ENCODE results near the gene TNNC2.
"Not testable (repeated sequence)": the region's sequence is repeated elsewhere in the genome, so short reads cannot be mapped to it uniquely, and the experiment has no call there.

TNNC2 gene

DNA sequence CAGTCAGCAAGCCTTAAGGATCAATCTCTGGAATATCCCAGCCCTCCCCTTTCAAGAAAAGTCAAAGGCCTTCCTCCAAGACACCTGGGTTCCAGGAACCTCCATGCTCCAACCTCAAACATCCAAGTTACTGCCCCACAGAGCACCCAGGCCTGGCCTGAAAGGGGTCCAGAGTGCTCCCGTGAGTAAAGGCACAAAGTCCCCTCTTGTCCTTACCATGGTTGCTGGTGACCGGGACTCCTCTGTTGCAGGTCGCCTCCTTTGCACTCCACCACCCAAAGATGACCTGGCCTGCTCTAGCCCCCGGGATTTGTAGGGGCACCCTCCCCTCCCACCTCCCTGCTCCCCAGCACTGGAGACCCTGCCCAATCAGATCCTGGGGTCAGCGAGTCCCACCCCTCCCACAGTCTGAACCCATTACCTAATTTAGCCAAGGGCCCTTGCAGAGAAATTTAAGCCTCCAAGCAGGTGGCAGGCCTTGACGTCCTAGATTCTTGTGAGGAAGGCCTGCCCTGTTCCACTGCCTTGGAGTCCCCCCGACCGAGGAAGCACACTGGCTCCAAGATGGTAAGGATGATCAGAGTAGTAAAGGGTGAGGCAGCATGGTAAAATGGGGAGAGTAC, at the start of gene TNNC2:
Gene TNNC2, minus strand, starts transcription at position 283 of the 623 bp plus-strand sequence. Its CDS starts 64 bp downstream, at position 219.
- no peak for DNase-seq

DNA sequence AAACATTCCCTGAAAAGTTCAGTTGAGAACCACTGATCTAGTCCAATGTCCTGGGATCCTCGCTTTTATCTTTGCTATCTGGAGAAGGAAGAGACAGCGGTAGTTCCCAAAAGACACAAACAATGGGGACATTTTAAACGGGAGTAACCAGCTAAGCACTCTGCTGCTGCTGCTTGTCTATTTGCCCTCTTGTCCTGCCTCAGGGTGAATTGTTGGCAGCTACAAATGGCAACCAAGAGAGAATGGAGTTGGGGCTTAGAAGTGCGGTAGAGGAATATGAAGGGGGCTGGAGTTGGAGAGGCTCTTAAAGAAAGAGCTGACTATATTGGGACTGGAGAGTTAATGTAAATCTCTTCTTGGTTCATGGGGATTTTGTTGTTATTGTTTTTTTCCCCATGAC, 47.5 kb upstream of the TNNC2 start:
- no peak for DNase-seq

DNA sequence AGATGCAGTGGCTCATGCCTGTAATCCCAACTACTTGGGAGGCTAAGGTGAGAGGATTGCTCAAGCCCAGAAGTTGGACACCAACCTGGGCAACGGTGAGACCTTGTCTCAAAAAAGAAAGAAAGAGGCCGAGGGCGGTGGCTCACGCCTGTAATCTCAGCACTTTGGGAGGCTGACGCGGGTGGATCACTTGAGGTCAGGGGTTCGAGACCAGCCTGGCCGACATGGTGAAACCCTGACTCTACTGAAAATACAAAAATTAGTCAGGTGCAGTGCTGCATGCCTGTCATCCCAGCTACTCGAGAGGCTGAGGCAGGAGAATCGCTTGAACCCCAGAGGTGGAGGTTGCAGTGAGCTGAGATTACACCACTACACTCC, 47.0 kb upstream of the TNNC2 start:
- not testable (repeated sequence) for DNase-seq

DNA sequence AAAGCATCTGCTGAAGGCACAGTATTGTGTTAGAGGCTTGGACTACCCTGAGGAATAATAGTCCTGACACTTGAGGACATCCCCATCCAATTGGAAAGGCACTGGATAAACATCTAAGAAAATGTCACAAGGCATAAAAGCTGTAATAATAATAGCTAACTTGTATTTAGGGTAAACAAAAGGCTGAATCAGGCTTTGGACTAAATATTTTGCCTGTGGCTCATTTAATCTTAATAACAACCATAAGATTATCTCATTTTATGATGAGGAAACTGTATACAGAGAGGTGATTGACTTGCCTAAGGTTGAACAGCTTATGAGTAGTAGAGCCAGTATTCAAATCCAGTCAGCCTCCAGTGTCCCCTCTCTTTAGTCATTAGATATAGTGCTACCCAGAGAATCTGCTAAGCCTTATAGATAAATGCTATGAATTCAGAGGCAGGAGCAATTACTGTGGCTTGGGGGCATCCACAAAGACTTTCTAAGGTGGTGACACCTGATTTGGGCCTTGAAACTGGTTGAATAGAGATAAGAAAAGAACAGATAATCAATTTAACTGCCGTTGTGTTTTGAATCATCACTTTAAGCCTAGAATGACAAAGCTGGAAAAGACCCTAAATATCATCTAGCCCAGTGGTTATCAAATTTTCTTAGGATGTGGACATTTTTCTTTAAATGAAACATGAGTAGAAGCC, 46.4 kb upstream of the TNNC2 start:
- no peak for DNase-seq

DNA sequence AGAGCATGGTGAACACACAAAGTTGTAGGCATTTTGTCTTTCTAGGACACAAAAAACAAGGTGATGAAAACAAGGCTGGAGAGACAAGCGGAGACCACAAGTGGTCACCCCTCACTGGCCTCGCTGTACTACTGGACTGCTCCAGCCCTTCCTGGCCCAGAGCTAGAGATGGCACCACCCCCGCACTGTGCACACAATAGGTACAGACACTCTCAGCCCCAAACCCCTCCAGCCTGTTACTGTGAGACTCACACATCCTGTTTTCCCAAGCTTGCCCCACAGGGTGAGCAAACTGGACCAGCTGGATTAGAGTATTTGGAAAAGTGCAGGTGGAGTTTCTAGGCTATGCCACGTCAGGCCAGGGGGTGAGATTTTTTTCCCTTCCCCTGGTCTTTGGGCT, 45.5 kb upstream of the TNNC2 start:
- DNase-seq, result no peak

DNA sequence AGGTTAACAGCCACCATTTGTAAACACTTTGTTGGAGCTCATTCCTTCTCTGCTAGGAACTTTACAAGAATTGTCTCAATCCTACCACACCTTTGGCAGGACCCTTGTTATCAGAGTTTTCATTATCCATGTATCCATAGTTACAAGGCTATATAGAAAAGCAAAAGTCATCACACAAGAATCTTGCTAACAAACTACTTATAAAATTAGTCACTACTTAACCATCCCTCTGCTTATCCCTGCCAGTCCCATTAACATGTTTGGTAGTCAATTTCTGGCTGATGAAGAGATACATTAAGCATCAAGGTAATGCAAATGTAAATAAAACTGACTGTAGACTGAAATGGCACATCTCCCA, 40.7 kb upstream of the TNNC2 start:
- DNase-seq, result no peak

DNA sequence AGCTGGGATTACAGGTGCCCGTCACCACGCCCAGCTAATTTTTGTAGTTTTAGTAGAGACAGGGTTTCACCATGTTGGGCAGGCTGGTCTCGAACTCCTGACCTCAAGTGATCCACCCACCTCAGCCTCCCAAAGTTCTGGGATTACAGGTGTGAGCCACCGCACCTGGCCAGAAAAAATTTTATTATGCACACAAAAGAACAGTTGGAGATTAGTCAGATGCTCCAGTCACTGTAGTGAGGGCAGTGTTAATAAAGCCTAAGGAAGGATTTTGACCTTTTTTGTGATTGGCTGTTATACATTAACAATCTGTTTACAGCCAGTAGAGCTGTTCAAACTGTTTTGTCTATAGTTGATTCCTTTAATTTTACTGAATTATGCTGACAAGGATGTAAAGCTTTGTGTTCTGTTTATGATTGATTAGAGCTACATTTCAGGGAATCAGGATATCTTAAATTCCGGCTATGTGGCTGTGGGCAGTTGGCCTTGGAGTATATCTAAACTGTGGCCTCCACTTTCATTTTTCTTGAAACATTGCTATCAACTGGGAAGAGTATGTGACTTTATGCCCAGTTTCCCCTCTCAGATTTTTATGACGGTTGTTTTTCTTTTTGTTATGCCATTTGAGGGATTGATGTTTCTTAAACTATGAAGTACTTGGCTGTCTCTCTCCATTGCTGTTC, 40.2 kb upstream of the TNNC2 start:
- DNase-seq, result no peak

DNA sequence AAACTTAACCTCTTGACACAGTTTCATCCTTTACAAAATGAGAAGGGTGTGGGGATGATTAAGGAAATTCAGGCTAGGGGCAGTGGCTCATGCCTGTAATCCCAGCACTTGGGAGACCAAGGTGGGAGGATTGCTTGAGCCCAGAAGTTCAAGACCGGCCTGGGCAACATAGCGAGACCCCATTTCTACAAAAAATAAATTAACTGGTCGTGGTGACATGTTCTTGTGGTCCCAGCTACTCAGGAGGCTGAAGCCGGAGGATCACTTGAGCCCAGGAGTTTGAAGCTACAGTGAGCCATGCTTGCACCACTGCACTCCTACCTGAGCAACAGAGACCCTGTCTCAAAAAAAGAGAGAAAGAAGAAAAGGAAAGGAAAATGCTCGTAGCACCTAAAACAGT, 39.3 kb upstream of the TNNC2 start:
- DNase-seq, result no peak

DNA sequence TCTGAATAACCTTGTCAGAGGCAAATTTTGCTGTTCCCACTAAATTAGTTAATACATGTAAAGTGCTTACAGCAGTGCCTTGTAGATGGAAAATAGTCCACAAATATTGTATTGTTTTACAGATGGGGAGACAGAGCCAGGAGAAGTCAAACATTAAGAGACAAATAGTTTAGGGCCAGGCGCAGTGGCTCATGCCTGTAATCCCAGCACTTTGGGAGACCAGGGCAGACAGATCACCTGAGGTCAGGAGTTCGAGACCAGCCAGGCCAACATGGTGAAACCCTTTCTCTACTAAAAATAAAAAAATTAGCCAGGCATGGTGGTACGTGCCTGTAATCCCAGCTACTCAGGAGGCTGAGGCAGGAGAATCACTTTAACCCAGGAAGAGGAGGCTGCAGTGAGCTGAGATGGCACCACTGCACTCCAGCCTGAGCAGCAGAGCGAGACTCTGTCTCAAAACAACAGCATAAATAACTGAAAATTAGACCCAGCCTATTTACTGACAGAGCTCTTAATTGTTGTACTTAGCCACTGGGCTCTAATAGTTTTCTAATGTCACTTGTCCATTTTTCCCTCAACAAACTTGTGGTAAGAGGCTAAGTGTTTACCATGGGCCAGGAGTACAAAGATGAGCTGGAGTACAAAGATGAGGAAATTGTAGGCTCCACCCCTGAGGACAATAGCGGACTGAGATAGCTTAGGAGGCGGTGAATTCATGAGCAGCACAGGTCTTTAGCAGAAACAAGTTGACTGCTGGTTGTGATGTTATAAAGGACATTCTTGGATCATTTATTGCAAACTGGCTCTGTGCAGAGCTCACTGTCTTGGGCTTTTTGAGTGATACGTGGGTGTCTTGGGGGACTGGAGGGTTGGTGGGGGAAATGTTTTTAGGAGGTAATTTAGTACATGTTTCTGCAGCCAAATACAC, 36.7 kb upstream of the TNNC2 start:
- no peak for DNase-seq

DNA sequence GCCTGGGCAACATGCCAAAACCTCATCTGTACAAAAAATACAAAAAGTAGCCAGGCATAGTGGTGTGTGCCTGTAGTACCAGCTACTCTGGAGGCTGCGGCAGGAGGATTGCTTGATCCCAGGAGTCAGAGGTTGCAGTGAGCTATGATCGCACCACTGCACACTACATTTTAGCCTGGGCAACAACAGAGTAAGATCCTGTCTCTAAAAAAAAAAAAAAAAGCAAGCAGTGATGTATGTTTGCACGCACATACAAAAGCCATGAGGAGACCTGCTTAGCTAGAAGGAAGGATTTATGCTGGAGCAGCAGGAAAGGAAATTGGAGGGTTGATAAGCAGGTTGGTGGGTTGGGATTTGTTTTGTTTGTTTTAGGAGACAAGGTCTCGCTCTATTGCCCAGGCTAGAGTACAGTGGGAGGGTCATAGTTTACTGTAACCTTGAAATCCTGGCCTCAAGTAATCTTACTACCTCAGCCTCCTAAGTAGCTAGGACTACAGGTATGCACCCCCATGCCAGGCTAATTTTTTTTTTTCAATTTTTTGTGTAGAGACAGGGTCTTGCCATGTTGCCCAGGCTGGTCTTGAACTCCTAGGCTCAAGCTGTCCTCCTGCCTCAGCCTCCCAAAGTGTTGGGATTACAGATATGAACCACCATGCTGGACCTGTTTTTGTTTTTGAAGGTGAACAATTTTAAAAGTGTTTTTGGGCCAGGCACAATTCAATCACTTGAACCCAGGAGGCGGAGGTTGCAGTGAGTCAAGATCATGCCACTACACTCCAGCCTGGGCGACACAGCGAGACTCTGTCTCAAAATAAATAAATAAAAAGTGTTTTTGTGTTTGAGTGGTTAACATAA, 34.3 kb upstream of the TNNC2 start:
- no peak for DNase-seq

DNA sequence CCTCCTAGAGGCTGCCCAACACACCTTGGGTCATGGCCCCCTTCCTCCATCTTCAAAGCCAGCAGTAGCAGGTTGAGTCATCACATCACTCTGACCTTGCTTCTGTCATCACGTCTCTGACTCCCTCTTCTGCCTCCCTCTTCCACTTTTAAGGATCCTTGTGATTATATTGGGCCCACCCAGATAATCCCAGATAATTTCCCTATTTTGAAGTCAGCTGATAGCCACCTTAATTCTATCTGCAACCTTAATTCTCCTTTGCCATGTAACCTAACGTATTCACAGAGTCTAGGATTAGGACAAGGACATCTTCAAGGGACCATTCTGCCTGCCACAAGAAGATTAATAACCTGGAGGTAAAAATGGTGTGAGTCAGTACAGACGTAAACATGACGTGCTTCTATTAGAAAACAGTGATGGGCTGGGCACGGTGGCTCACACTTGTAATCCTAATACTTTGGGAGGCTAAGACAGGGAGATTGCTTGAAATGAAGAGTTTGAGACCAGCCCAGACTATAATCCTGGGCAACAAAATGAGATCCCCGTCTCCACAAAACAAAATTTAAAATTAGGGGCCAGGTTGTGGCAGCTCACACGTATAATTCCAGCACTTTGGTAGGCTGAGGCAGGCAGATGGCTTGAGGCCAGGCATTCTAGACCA, 33.6 kb upstream of the TNNC2 start:
- DNase-seq, result no peak

DNA sequence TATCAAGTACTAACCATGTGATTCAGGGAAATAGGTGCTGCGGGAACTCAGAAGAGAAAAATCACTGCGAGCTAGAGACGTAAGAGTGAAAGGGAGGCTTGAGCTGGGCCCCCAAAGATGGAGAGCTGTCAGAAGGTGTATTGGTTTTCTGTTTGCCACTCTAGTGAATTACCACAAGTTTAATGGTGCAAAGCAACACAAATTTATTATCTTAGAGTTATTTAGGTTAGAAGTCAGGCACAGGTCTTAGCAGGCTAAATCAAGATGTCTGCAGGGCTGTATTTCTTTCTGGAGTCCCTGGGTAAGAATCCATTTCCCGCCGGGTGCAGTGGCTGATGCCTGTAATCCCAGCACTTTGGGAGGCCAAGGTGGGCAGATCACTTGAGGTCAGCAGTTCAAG, 32.8 kb upstream of the TNNC2 start:
- no peak for DNase-seq

DNA sequence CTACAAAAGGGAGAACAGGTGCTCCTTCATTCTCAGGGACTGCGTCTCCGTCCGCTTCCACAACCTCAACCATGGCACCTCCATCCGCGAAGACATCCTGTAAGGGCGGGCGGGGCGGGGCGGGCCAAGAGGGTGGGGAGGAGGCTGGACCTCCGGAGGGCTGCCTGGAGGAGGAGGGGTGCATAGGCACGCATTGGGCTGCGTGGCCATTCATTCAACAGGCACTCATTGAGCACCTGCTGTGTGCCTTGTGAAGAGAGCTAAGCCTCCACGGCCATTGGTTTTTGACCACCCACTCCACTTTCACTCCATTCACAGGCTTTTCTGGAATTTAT, 30.7 kb upstream of the TNNC2 start:
- no peak for DNase-seq

DNA sequence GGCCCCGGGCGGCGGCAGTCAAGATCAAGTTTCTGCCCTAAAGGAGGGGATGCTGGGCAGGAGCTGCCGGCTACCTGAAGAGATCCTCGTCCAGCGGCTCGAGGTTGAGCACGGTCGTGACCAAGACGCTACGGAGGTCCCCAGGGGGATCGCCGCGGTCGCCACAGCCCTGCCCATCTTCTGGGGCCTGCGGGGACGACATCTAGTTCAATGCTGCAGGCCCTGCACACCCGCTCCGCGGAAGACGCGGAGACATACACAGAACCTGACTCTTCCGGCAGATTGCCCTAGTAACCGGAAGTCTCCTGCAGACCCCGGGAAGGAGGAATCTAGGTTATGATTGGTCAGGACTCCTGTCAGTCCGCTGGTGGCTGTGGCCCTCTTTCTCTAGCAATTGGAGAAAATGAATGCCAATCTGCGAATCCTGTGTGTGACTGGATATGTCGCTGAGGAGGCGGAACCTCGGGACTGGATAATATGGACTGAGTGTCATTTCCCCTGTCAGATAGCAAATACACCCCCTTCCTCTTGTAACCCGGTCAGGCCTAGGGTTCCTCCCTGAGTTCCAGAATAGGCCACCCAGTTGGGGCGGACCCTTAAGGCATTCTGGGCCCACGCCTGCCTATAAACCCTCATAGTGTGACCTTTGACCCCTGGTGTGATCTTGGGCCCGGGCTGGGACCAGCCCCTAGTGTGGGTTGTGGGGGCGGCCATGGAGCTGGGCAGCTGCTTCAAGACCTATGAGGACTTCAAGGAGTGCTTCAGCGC, 30.2 kb upstream of the TNNC2 start, which contains the start of the genes ACOT8 and ZSWIM3:
Gene ACOT8, minus strand, starts transcription at position 279 of the 768 bp plus-strand sequence. Its CDS starts 77 bp downstream, at position 202.
Gene ZSWIM3, plus strand, starts transcription at position 501 of the 768 bp plus-strand sequence. Its CDS starts 212 bp downstream, at position 713.
- peak; percentile 98 to 100 (median 100) for DNase-seq

DNA sequence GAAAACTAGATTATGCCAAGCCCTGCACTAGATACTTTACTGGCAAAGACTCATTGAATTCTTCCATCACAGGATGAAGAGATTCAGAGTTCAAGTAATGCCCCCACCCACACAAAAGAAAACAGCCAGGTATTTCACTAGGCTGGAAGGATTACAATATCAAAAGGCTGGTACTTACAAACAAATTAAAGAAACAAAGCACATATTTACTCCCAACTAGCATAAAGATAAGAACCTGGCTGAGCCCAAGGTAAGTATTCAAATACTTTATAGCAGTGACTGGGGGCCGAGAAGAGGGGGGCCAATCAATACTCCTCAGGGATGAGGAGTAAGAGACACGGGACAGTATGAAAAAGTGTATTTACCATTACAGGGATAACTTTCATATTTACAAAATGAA, 26.4 kb upstream of the TNNC2 start:
- DNase-seq, result no peak

DNA sequence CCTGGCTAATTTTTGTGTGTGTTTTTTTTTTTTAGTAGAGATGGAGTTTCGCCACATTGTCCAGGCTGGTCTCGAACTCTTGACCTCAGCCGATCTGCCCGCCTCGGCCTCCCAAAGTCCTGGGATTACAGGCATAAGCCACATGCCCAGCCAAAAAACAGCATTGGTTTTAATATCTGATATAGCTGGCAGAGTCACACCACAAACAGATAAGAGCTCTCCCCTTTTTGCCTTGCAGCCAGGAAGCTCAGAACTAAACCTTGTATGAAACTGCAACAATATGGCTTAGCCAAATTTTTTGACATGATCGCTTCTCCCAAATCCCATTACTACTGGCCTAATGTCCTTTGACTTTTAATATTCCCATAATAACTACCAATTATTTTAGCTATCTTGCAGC, 25.2 kb upstream of the TNNC2 start:
- no peak for DNase-seq

DNA sequence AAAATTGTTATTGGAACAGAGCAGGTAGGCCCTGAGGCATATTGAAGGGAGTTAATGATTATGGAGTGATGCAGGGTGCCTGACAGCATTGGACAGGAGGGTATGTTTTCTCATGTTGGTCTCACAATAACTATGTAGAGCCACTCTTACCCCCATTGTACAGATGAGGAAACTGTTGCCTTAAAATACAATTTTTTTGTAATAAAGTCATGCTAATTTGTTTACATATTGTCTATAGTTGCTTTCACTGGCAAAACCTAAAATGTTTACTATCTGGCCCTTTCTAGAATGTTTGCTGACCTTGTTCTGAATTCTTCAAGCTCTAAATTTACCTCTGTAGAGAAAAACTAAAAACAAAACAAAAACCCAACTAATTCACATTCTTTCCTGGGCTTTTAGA, 24.4 kb upstream of the TNNC2 start:
- no peak for DNase-seq

DNA sequence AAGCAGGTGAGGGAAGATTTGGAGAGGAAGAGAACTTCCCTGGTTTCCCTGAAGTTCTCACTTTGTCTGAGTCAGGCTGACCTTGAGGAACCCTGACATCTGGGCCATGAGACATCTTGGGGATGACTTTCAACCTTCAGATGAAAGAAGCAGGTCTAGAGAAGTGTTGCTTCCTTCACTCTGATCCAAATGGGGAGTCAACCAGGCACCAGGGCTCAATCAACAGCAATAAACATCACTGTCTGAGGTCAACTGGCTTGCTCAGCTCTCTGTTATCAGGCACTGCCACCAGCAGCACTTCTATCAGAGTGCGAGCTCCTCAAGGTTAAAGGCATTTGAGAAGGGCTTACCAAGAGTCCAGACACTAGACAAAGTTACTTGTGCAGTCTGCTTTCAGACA, 23.8 kb upstream of the TNNC2 start:
- DNase-seq, result no peak

DNA sequence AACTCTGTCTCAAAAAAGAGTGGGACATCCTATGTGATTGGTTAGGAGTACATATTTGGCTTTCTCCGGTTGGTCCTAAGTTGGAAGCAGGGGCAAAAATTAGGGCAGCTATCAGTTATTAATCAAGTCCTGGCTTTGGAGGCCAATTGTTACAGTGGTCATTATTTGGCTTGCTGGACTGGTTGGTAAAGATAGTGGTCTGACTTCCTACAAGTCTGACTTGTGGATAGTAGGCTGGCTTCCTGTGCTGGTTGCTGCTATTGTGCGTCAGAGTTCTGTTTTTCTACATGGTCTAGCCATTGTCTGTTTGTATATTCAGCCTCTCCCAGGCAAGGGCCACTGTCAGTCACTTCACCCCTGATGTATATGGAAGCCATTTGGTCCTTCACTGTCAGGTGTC, 23.1 kb upstream of the TNNC2 start:
- DNase-seq, result no peak

DNA sequence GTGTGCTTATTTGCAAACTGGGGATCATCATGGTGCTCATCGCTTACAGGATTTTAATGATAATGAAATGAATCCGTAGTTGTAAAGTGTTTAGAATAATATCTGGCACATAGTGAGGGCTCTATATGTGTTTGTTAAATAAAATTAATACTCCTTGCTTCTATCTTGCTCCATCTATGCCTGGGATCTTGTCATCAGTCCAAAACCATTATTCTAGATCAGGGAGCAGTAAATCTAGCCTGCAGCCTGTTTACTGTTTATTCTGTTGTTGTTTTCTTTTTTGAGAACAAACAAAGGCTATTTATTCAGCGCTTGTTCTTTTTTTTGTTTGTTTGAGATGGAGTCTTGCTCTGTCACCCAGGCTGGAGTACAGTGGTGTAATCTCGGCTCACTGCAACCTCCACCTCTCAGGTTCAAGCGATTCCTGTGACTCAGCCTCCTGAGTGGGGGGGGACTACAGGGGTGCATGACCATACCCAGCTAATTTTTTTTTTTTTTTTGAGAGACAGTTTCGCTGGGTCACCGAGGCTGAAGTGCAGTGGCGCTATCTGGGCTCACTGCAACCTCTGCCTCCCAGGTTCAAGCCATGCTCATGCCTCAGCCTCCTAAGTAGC, 22.0 kb upstream of the TNNC2 start:
- DNase-seq, result no peak

All from suppressor macrophage treated with lipopolysaccharide for 1 hour (primary cell).